Inflammatory macrophage (primary cell): ENCODE data around the gene SEC24A.
A peak's percentile ranks its signal among the peaks of the same experiment; 100 is the strongest.
"Not testable (repeated sequence)": the region's sequence is repeated elsewhere in the genome, so short reads cannot be mapped to it uniquely, and the experiment has no call there.

ENCODE experiments used
- DNase-seq, 2 donors: peaks; one replicate each; pipeline ENCODE4 v3.0.0-alpha.2; 2020 to 2022

SEC24A gene

GRCh38 chr5:134650660-134651059 lies 2.1 kb downstream of the SEC24A start:
- DNase-seq, result peak in 1 of 2 donors; percentile 13

GRCh38 chr5:134651531-134651930 lies 2.9 kb downstream of the SEC24A start:
- DNase-seq, result no peak

- no peak for DNase-seq
Observed at GRCh38 chr5:134656690-134657089, 8.1 kb downstream of the SEC24A start.

- DNase-seq, result no peak
Observed at GRCh38 chr5:134659456-134659855, 10.9 kb downstream of the SEC24A start.

GRCh38 chr5:134659922-134660321 lies 11.3 kb downstream of the SEC24A start:
- DNase-seq, result no peak

GRCh38 chr5:134662971-134663370 lies 14.4 kb downstream of the SEC24A start:
- DNase-seq, result no peak

GRCh38 chr5:134664448-134664847 lies 15.9 kb downstream of the SEC24A start:
- DNase-seq, result no peak

GRCh38 chr5:134673546-134673945 lies 25.0 kb downstream of the SEC24A start:
- DNase-seq, result not testable (repeated sequence)

- DNase-seq, result not testable (repeated sequence)
Observed at GRCh38 chr5:134677357-134677756, 28.8 kb downstream of the SEC24A start.

- not testable (repeated sequence) for DNase-seq
Observed at GRCh38 chr5:134690144-134690543, 41.6 kb downstream of the SEC24A start.

- DNase-seq, result no peak
Observed at GRCh38 chr5:134692722-134693121, 44.1 kb downstream of the SEC24A start.

- DNase-seq, result no peak
Observed at GRCh38 chr5:134708301-134708700, 59.7 kb downstream of the SEC24A start.

- no peak for DNase-seq
Observed at GRCh38 chr5:134714120-134714519, 65.5 kb downstream of the SEC24A start.

GRCh38 chr5:134714541-134714940 lies 66.0 kb downstream of the SEC24A start:
- DNase-seq, result no peak

- DNase-seq, result not testable (repeated sequence)
Observed at GRCh38 chr5:134715466-134715865, 66.9 kb downstream of the SEC24A start.

- DNase-seq, result no peak
Observed at GRCh38 chr5:134724872-134725271, 76.3 kb downstream of the SEC24A start.

GRCh38 chr5:134732819-134733218 lies 84.2 kb downstream of the SEC24A start:
- DNase-seq, result peak in 1 of 2 donors; percentile 6

- DNase-seq, result no peak
Observed at GRCh38 chr5:134735243-134735642, 86.7 kb downstream of the SEC24A start.

GRCh38 chr5:134736173-134736812 lies 87.7 kb downstream of the SEC24A start:
- DNase-seq, result peak; percentile 4 to 64

- DNase-seq, result peak; percentile 99
Observed at GRCh38 chr5:134738133-134738962, 89.8 kb downstream of the SEC24A start, which contains the start of gene CAMLG. TSS of gene CAMLG (plus strand) at chr5:134738548. CDS start at chr5:134738621, 73 bp downstream.

- peak; percentile 42 to 46 for DNase-seq
Observed at GRCh38 chr5:134738963-134739661, 90.5 kb downstream of the SEC24A start.

GRCh38 chr5:134741052-134741451 lies 92.5 kb downstream of the SEC24A start:
- DNase-seq, result no peak

- DNase-seq, result no peak
Observed at GRCh38 chr5:134742134-134742533, 93.5 kb downstream of the SEC24A start.
